GM19193 (cell line): ENCODE measurements around the gene PRICKLE1.

Experiments
- POLR2A ChIP-seq: IDR thresholded peaks from 4 replicates; pipeline ENCODE4 v1.6.1; 2011; ENCODE audit not compliant: insufficient read depth, insufficient read length; ENCODE audit errors: extremely low read depth

Gene PRICKLE1

GRCh38 chr12:42498549-42499247 lies 90.8 kb downstream of the PRICKLE1 start:
- TF ChIP-seq POLR2A, result no peak

- TF ChIP-seq POLR2A, result no peak
These were observed 92.7 kb downstream of the PRICKLE1 start for GRCh38 chr12:42496886-42497285.

- no peak for TF ChIP-seq POLR2A
These were observed 94.3 kb downstream of the PRICKLE1 start for GRCh38 chr12:42495244-42495643.

GRCh38 chr12:42492267-42492666 lies 97.3 kb downstream of the PRICKLE1 start:
- no peak for TF ChIP-seq POLR2A

GRCh38 chr12:42490261-42490842 lies 99.2 kb downstream of the PRICKLE1 start:
- no peak for TF ChIP-seq POLR2A

GRCh38 chr12:42486407-42486806 lies 103.1 kb downstream of the PRICKLE1 start:
- TF ChIP-seq POLR2A, result no peak

GRCh38 chr12:42485823-42486222 lies 103.7 kb downstream of the PRICKLE1 start:
- TF ChIP-seq POLR2A, result no peak

- TF ChIP-seq POLR2A, result no peak
These were observed 104.5 kb downstream of the PRICKLE1 start for GRCh38 chr12:42484996-42485395.

GRCh38 chr12:42483521-42483790 lies 106.1 kb downstream of the PRICKLE1 start:
- no peak for TF ChIP-seq POLR2A

GRCh38 chr12:42482748-42483520 lies 106.6 kb downstream of the PRICKLE1 start:
- TF ChIP-seq POLR2A, result no peak

GRCh38 chr12:42482041-42482747 lies 107.4 kb downstream of the PRICKLE1 start:
- no peak for TF ChIP-seq POLR2A

GRCh38 chr12:42481368-42481767 lies 108.2 kb downstream of the PRICKLE1 start:
- no peak for TF ChIP-seq POLR2A

- TF ChIP-seq POLR2A, result no peak
These were observed 111.6 kb downstream of the PRICKLE1 start for GRCh38 chr12:42477941-42478340.

- no peak for TF ChIP-seq POLR2A
These were observed 114.4 kb downstream of the PRICKLE1 start for GRCh38 chr12:42475106-42475505.

GRCh38 chr12:42474391-42474790 lies 115.2 kb downstream of the PRICKLE1 start:
- no peak for TF ChIP-seq POLR2A

- no peak for TF ChIP-seq POLR2A
These were observed 116.0 kb downstream of the PRICKLE1 start for GRCh38 chr12:42473561-42473960.

GRCh38 chr12:42473130-42473529 lies 116.4 kb downstream of the PRICKLE1 start:
- no peak for TF ChIP-seq POLR2A
